Trophoblast cell (in vitro differentiated cells and primary cell): ENCODE results near the gene POGZ.

Experiments used
- DNase-seq, 2 donors: peaks; one replicate each; pipeline ENCODE4 v3.0.0-alpha.2; 2016
- H2AFZ ChIP-seq: 2 replicates; pipeline ENCODE4 v1.6.1; 2013; ENCODE audit warnings: low read length, moderate library complexity, mild to moderate bottlenecking; ENCODE audit not compliant: insufficient read depth, poor library complexity
- H2AK5ac ChIP-seq: 2 replicates; pipeline ENCODE4 v1.6.1; 2013; ENCODE audit warnings: mild to moderate bottlenecking, low read length
- H2BK120ac ChIP-seq: 2 replicates; pipeline ENCODE4 v1.6.1; 2013; ENCODE audit warnings: low read length, mild to moderate bottlenecking, moderate library complexity; ENCODE audit not compliant: insufficient read depth, poor library complexity
- H2BK12ac ChIP-seq: 2 replicates; pipeline ENCODE4 v1.6.1; 2013; ENCODE audit warnings: mild to moderate bottlenecking, low read length, moderate library complexity
- H2BK5ac ChIP-seq: 2 replicates; pipeline ENCODE4 v1.6.1; 2013; ENCODE audit warnings: low read length, low read depth, moderate library complexity, mild to moderate bottlenecking; ENCODE audit not compliant: poor library complexity
- H3K14ac ChIP-seq: 2 replicates; pipeline ENCODE4 v1.6.1; 2013; ENCODE audit warnings: mild to moderate bottlenecking, low read length
- H3K18ac ChIP-seq: 2 replicates; pipeline ENCODE4 v1.6.1; 2013; ENCODE audit warnings: mild to moderate bottlenecking, low read length
- H3K23ac ChIP-seq: 2 replicates; pipeline ENCODE4 v1.6.1; 2013; ENCODE audit warnings: low read length
- H3K27ac ChIP-seq: 2 replicates; pipeline ENCODE4 v1.5.1; 2013; ENCODE audit warnings: low read depth, mild to moderate bottlenecking, inconsistent platforms, low read length, moderate library complexity
- H3K27me3 ChIP-seq: 2 replicates; pipeline ENCODE4 v1.6.1; 2013; ENCODE audit warnings: inconsistent platforms, mild to moderate bottlenecking, low read length, moderate library complexity; ENCODE audit not compliant: insufficient read depth
- H3K36me3 ChIP-seq, 2 experiments: 1 replicate in 1 of 2; 2 replicates in 1 of 2; pipeline ENCODE4 v1.6.1; 2013; ENCODE audit warnings: low read length in 2 of 2, mild to moderate bottlenecking in 2 of 2, moderate library complexity in 1 of 2; ENCODE audit not compliant: insufficient read depth in 2 of 2, control insufficient read depth in 1 of 2
- H3K4ac ChIP-seq: 2 replicates; pipeline ENCODE4 v1.6.1; 2013; ENCODE audit warnings: low read depth, mild to moderate bottlenecking, low read length, moderate library complexity
- H3K4me1 ChIP-seq, 2 experiments: 1 replicate in 1 of 2; 2 replicates in 1 of 2; pipeline ENCODE4 v1.6.1; 2013; ENCODE audit warnings: low read length in 2 of 2, mild to moderate bottlenecking in 2 of 2, moderate library complexity in 1 of 2; ENCODE audit not compliant: insufficient read depth in 2 of 2, control insufficient read depth in 1 of 2
- H3K4me2 ChIP-seq: 2 replicates; pipeline ENCODE4 v1.6.1; 2013; ENCODE audit warnings: inconsistent platforms, mild to moderate bottlenecking, low read length, moderate library complexity
- H3K4me3 ChIP-seq: 2 replicates; pipeline ENCODE4 v1.5.1; 2013; ENCODE audit warnings: mild to moderate bottlenecking, low read depth, low read length, inconsistent platforms
- H3K79me1 ChIP-seq: one replicate; pipeline ENCODE4 v1.6.1; 2013; ENCODE audit warnings: low read length
- H3K79me2 ChIP-seq: 2 replicates; pipeline ENCODE4 v1.6.1; 2013; ENCODE audit warnings: low read length, mild to moderate bottlenecking; ENCODE audit not compliant: control insufficient read depth, insufficient read depth, poor library complexity
- H3K9ac ChIP-seq: 2 replicates; pipeline ENCODE4 v1.6.1; 2013; ENCODE audit warnings: mild to moderate bottlenecking, low read length
- H3K9me3 ChIP-seq: 2 replicates; pipeline ENCODE4 v1.6.1; 2013; ENCODE audit warnings: low read depth, mild to moderate bottlenecking, control low read depth, inconsistent platforms, low read length; ENCODE audit not compliant: insufficient read depth
- H4K12ac ChIP-seq: 2 replicates; pipeline ENCODE4 v1.6.1; 2013; ENCODE audit warnings: low read depth, mild to moderate bottlenecking, low read length, moderate library complexity
- H4K8ac ChIP-seq: 2 replicates; pipeline ENCODE4 v1.6.1; 2013; ENCODE audit warnings: low read depth, mild to moderate bottlenecking, low read length, moderate library complexity
- H4K91ac ChIP-seq: one replicate; pipeline ENCODE4 v1.6.1; 2013; ENCODE audit warnings: low read depth, mild to moderate bottlenecking, low read length, moderate library complexity
- WGBS: extraction: QIAGEN DNeasy Blood & Tissue Kit; methylation state at CpG from one replicate; pipeline ENCODE4 v1.1.7; 2013; ENCODE audit warnings: missing lambda C conversion rate; ENCODE audit not compliant: insufficient read length, insufficient coverage; ENCODE audit errors: extremely low coverage; 5-methylcytosine and 5-hydroxymethylcytosine counted together

Gene POGZ

DNA sequence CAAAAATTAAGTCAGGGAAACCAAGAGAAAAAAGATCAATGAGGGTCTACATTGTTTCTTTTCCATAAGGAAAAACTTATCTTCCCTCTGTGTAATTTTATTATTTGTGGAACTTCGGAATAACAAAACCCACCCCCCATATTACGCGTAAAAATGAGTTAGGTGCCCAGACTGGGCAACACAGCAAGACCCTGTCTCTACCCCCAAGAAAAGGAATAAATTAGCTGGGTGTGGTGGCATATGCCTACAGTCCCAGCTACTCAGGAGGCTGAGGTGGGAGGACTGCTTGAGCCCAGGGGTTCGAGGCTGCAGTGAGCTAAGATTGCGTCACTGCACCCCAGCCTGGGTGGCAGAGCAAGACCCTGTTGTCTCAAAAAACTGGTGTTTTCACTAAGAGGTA lies 39.5 kb downstream of the POGZ start:
- Histone ChIP-seq H4K8ac (no peak overlapping the region), H2AK5ac (no peak overlapping the region), H2BK5ac (no peak overlapping the region), H3K79me1 (no peaks in the 10 kb centered on the region), H3K4me1 (no peaks in the 10 kb centered on the region), H3K27me3 (no peaks in the 10 kb centered on the region), H4K12ac (no peak overlapping the region), H3K27ac (no peak overlapping the region), H3K36me3 (peaks cover 39 to 41% of the 10 kb centered on the region in 2 experiments), H4K91ac (no peak overlapping the region), H3K9ac (no peak overlapping the region), H3K4ac (no peak overlapping the region), H3K4me3 (no peak overlapping the region), H2BK120ac (no peak overlapping the region), H3K4me2 (no peak overlapping the region), H3K79me2 (no peaks in the 10 kb centered on the region), H2BK12ac (no peak overlapping the region), H3K9me3 (peaks cover 2% of the 10 kb centered on the region), H3K18ac (no peak overlapping the region), H3K14ac (no peak overlapping the region), H2AFZ (no peak overlapping the region), H3K23ac (no peak overlapping the region)
- no peak for DNase-seq
- WGBS, result no CpG with 5 or more reads among the region's 5 CpGs

DNA sequence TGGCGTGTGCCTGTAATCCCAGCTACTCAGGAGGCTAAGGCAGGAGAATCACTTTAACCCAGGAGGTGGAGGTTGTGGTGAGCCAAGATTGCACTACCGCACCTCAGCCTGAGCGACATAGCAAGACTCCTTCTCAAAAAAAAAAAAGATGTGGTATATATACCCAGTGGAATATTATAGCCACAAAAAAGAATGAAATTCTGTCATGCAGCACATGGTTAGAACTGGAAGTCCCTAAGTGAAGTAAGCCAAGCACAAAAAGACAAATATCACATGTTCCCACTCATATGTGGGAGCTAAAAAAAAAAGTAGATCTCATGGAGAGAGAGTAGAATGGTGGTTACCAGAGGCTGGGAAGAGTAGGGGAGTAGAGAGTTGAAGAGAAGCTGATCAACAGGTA lies 41.2 kb downstream of the POGZ start:
- Histone ChIP-seq H3K36me3 (peaks cover 34 to 38% of the 10 kb centered on the region in 2 experiments), H2BK120ac (no peak overlapping the region), H3K27me3 (no peaks in the 10 kb centered on the region), H3K4me3 (no peak overlapping the region), H3K9me3 (no peaks in the 10 kb centered on the region), H3K27ac (no peak overlapping the region), H3K4me2 (no peak overlapping the region), H4K8ac (no peak overlapping the region), H4K12ac (no peak overlapping the region), H2AFZ (no peak overlapping the region), H2BK5ac (no peak overlapping the region), H3K4me1 (no peaks in the 10 kb centered on the region), H3K79me1 (no peaks in the 10 kb centered on the region), H3K14ac (no peak overlapping the region), H3K4ac (no peak overlapping the region), H3K18ac (no peak overlapping the region), H3K23ac (no peak overlapping the region), H3K79me2 (no peaks in the 10 kb centered on the region), H2BK12ac (no peak overlapping the region), H2AK5ac (no peak overlapping the region), H4K91ac (no peak overlapping the region), H3K9ac (no peak overlapping the region)
- no CpG with 5 or more reads among the region's 3 CpGs for WGBS
- no peak for DNase-seq

DNA sequence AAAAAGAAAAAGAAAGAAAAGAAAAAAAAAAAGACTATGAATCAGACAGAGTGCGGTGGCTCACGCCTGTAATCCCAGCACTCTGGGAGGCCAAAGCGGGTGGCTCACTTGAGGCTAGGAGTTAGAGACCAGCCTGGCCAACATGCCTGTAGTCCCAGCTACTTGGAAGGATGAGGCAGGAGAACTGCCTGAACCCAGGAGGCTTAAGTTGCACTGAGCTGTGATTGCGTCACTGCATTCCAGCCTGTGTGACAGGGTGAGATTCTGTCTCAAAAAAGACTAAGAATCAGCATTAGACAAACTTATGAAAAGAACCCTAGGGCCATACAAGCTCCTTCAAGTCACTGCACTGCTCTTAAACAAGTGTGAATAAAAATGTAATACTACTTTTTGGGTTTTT lies 43.1 kb downstream of the POGZ start:
- Histone ChIP-seq H3K9me3 (no peaks in the 10 kb centered on the region), H3K27me3 (no peaks in the 10 kb centered on the region), H3K36me3 (peaks cover 37% of the 10 kb centered on the region in 2 experiments), H2BK120ac (no peak overlapping the region), H3K9ac (no peak overlapping the region), H3K4me1 (no peaks in the 10 kb centered on the region), H2BK12ac (no peak overlapping the region), H3K27ac (no peak overlapping the region), H3K14ac (no peak overlapping the region), H2AFZ (no peak overlapping the region), H3K79me2 (no peaks in the 10 kb centered on the region), H2BK5ac (no peak overlapping the region), H3K18ac (no peak overlapping the region), H3K79me1 (no peaks in the 10 kb centered on the region), H3K4me2 (no peak overlapping the region), H4K12ac (no peak overlapping the region), H3K4me3 (no peak overlapping the region), H3K23ac (no peak overlapping the region), H4K8ac (no peak overlapping the region), H4K91ac (no peak overlapping the region), H2AK5ac (no peak overlapping the region), H3K4ac (no peak overlapping the region)
- peak; percentile 80 to 85 for DNase-seq
- WGBS, result no CpG with 5 or more reads among the region's 4 CpGs

DNA sequence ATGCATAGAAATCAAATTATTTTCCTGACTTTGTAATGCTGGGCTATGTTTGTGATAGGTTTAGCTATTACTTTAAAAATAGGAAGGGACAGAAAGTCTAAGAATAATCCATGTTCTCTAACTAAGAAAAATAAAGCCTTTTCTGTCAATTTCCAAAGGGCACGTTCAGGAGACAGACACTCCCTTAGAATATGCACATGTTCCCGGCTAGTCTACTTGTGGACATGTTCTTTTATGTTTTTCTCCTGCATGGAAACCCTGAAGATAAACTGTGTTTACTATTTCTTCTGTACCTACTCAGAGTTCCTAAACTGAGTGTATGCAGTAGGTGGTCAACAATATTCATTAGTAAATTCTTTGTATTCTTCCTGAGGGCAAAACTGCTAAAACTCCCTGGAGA lies 47.4 kb downstream of the POGZ start:
- Histone ChIP-seq H2BK120ac (no peak overlapping the region), H2AFZ (no peak overlapping the region), H3K9me3 (no peaks in the 10 kb centered on the region), H3K27ac (no peak overlapping the region), H3K4me3 (no peak overlapping the region), H4K8ac (no peak overlapping the region), H3K36me3 (peaks cover 30 to 39% of the 10 kb centered on the region in 2 experiments), H3K27me3 (no peaks in the 10 kb centered on the region), H2BK5ac (no peak overlapping the region), H3K4me1 (no peaks in the 10 kb centered on the region), H3K4ac (no peak overlapping the region), H3K4me2 (no peak overlapping the region), H3K18ac (no peak overlapping the region), H3K9ac (no peak overlapping the region), H2AK5ac (no peak overlapping the region), H3K14ac (no peak overlapping the region), H3K23ac (no peak overlapping the region), H2BK12ac (no peak overlapping the region), H3K79me2 (no peaks in the 10 kb centered on the region), H4K91ac (no peak overlapping the region), H4K12ac (no peak overlapping the region), H3K79me1 (no peaks in the 10 kb centered on the region)
- DNase-seq, result no peak
- WGBS, result no CpG with 5 or more reads among the region's 2 CpGs
